NCI-H510A treated with DMSO at 0.1 percent for 48 hours (cell line): ENCODE measurements around the gene GP5.

ENCODE experiments used
- DNase-seq: peaks from one replicate; lab custom pipeline; 2025; lab: John Stamatoyannopoulos, UW

GP5 gene

GRCh38 chr3:194397757-194398312, 1.2 kb downstream of the GP5 start:
- no peak for DNase-seq

GRCh38 chr3:194396859-194397756, 2.0 kb downstream of the GP5 start:
- DNase-seq, result peak; percentile 61

GRCh38 chr3:194396539-194396858, 2.6 kb downstream of the GP5 start:
- DNase-seq, result no peak

- peak; percentile 78 for DNase-seq
These were observed 3.1 kb downstream of the GP5 start for GRCh38 chr3:194395778-194396538.

DNA sequence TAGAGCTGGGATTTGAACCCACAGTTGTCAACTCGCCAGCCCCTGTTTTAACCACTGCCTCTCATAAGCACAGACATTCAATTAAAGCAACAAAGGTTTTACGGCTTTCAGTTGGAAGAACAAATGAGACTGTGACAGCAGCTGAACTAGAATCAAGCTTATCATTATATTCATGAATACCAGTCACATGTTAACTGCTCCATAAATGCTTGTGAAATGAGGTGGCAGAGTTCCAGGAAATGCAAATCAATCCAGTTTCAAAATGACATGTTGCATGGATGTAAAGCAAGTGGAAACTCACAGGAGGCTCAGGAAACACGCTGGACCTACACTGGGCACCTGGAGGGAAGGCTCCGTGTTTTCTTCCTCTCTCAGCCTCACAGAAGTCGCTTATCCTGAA, 3.9 kb downstream of the GP5 start:
- peak; percentile 52 for DNase-seq

DNA sequence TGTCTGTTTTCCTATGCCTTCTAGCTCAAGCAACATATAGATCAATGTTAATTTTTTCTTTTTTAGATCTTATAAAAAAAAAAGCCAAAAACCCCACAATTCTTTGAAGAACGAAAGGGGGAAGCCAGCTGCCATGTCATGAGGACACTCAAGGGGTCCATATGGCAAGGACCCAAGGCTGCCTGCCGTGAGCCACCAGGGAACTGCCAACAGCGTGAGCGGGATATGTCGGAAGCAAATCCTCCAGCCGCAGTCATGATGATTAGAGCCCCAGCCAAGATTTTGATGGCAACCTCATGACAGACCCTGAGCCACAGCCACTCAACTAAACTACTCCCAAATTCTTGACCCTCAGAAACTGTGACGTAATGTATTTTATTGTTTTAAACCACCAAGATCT, 6.5 kb downstream of the GP5 start:
- no peak for DNase-seq

DNA sequence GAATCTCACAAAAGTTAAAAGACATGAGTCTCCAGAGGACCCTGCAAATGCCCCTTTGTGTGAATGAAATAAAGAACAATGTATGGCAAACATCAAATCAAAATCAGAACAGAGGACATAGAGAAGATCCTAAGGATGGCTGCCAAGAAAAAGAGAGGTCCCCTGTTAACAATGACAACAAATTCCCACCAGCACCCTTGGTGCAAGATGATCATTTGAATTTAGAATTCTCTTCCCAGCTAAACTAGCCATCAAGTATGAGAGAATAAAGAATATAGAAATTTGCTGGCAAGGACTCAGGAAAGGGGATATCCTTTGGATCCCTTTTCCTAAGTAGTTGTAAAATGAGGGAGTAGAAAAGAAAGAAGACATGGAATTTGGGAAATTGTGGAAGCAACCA, 8.2 kb downstream of the GP5 start:
- no peak for DNase-seq

GRCh38 chr3:194389269-194389668, 9.8 kb downstream of the GP5 start:
- DNase-seq, result no peak

GRCh38 chr3:194387926-194388418, 11.1 kb downstream of the GP5 start:
- DNase-seq, result no peak

- no peak for DNase-seq
These were observed 11.8 kb downstream of the GP5 start for GRCh38 chr3:194387276-194387675.

- peak; percentile 37 for DNase-seq
These were observed 12.4 kb downstream of the GP5 start for GRCh38 chr3:194386648-194387047.

DNA sequence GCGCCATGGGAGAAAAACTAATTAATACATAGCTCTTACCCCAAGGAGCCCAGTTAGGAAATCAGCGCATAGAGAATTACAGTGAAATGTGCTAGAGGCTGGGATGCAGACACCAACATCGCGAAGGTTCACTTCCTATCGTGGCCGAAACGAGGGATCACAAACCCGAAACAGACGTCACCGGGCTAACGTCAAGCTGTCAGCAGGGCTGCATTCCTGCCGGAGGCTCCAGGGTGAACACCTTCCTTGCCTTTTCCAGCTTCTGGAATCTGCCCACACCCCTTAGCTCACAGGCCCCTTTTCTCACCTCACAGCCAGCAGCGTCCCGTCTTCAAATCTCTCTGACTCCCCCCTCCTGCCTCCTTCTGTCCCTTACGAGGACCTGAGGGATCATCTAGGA, 13.0 kb downstream of the GP5 start:
- no peak for DNase-seq

- no peak for DNase-seq
These were observed 14.5 kb downstream of the GP5 start for GRCh38 chr3:194384569-194385001.

DNA sequence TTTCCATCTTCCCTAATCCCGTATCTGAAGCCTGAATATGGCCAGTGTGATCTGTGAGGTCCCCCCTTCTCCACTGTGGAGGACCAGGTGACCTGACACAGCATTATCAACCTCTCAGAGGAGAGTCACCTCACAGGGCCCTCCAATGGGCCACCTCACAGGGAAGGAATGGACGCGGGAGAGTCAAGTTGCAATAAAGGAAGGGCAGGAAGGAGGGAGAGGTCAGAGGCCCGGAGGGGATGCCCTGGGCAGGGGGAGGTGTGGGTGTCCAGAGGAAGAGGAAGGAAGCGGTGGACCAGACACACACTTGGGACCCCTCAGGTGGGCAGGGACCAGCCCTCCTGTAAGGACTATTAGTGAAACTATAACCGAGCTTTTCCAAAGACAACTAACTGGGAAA, 14.9 kb downstream of the GP5 start:
- no peak for DNase-seq

GRCh38 chr3:194383276-194383940, 15.7 kb downstream of the GP5 start:
- DNase-seq, result no peak

DNA sequence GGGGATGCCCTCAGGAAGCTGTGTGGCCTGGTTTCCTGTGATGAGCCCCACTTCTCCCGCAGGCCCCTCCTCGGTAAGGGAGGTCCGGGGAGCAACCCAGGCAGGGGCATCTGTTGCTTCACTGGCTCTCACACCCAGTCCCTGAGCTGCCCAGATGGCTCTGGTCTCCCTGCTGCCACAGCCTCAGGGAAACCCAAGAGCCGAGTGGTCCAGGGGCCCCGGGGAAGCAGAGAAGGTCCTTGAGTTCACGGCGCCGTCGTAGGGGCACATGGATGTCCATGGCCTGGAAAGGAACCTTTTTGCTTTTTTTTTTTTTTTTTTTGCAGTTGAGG, 16.2 kb downstream of the GP5 start:
- no peak for DNase-seq

- no peak for DNase-seq
These were observed 16.7 kb downstream of the GP5 start for GRCh38 chr3:194382196-194382891.

DNA sequence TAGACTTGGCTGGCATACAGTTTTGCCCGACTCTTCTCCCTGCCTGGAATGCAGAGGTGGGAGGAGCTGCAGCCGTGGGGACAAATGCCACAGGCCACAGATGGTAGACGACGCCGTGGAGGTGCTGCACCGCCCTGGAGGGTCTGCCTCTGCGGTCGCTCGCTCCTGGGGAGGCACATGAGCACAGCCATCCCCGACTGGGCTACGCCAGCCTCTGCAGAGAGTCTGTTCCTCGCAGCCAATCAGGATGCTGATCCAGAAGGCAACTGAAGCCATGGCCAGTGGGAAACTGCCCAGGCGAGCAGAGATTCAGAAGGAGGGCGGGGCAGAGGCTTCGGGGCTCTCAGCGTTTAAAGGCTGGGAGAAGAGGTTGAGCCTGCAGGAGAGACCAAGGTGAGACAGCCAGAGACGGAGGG, 17.6 kb downstream of the GP5 start:
- peak; percentile 88 for DNase-seq

DNA sequence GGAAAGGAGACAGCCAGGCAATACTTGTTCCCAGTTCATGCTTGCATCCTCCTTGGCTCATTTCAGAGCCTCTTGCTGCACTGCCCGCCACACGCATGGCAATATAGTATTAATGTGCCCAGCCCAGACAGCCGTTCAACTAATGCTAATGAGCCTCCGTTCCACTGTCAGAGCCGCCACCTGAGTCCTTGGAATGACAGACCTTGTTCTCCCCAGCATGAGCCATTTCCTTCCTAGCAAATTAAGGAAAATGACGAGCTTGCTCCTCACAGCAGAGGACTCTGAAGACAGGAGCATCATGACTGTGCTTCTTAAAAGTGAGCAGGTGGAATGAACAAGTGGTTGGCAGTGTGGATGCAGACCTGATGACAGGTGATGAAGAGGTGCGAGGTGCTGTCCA, 18.7 kb downstream of the GP5 start:
- no peak for DNase-seq

DNA sequence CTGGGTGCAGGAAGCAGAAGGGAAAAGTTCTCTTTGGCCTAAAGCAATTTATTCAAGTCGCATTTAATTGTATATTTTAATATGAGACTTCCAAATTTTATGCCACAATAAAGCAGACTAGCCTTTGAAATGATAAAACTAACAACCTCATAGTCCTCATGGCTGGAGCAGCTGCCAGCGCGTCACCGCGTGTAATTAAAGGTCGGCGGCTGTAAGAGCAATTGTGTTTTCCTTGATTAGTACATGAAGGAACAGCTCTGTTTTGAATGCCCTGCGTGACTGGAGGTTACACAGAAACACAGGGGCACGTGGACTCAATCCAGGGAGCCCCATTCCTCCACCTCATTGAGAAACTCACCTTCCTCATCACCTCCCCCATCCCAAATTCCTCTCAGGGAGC, 19.4 kb downstream of the GP5 start:
- DNase-seq, result no peak

GRCh38 chr3:194379231-194379630, 19.8 kb downstream of the GP5 start:
- no peak for DNase-seq

DNA sequence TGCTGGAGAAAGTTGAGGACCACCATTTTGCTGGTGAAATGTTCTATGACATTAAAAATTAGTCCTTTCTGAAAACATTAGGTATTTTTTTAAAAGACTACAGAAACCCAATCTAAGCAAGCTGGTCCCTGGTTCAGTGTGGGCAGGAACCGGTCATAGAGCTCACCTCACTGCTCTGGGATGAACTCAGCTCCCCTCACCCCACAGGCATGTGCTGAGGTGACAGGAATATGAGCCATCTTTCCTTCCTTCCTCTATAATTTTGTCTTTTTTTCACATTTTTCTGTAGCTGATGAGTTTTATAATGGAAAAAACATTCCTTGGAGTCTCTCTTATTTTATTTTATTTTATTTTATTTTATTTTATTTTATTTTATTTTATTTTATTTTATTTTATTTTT, 21.4 kb downstream of the GP5 start:
- no peak for DNase-seq
